Aorta (tissue), 5 donors: ENCODE results near the gene UAP1L1. TPM values are rescaled to one million over a fixed set of nuclear protein-coding genes. Genes with fewer than 3 reads are reported as not detected.
A peak's percentile ranks its signal among the peaks of the same experiment; 100 is the strongest.
"Not testable (repeated sequence)": the region's sequence is repeated elsewhere in the genome, so short reads cannot be mapped to it uniquely, and the experiment has no call there.

Experiments used
- ATAC-seq: fragments of 200-7000 bp; cut with Tn5 transposase; one replicate; pipeline ENCODE4 v1.9.1; 2022; ENCODE audit warnings: moderate library complexity; ENCODE audit not compliant: low FRiP score
- DNase-seq, 2 donors: peaks; one replicate each; pipeline ENCODE4 v3.0.0-alpha.2; 2020
- H3K27ac ChIP-seq, 2 donors: one replicate each; pipeline ENCODE4 v1.5.1; 2013; ENCODE audit warnings: low read length in 2 of 2, mild to moderate bottlenecking in 2 of 2, moderate library complexity in 2 of 2, control low read depth in 1 of 2, inconsistent platforms in 1 of 2, low read depth in 1 of 2
- H3K27me3 ChIP-seq, 2 donors: one replicate each; pipeline ENCODE4 v1.6.1; 2013; ENCODE audit warnings: control low read depth in 1 of 2, low read length in 1 of 2, mild to moderate bottlenecking in 1 of 2, moderate library complexity in 1 of 2; ENCODE audit not compliant: insufficient read depth in 2 of 2, control insufficient read depth in 1 of 2
- H3K36me3 ChIP-seq, 2 donors: one replicate each; pipeline ENCODE4 v1.6.1; 2013; ENCODE audit warnings: control low read depth in 1 of 2, low read length in 1 of 2, mild to moderate bottlenecking in 1 of 2; ENCODE audit not compliant: insufficient read depth in 2 of 2, control insufficient read depth in 1 of 2
- H3K4me1 ChIP-seq, 2 donors: one replicate each; pipeline ENCODE4 v1.6.1; 2013; ENCODE audit warnings: low read length in 2 of 2, control low read depth in 1 of 2, mild to moderate bottlenecking in 1 of 2, moderate library complexity in 1 of 2; ENCODE audit not compliant: insufficient read depth in 2 of 2, control insufficient read depth in 1 of 2
- H3K4me3 ChIP-seq, 2 donors: one replicate each; pipeline ENCODE4 v1.5.1; 2013; ENCODE audit warnings: low read length in 2 of 2, control low read depth in 1 of 2, mild to moderate bottlenecking in 1 of 2
- H3K9me3 ChIP-seq: one replicate; pipeline ENCODE4 v1.6.1; 2013; ENCODE audit warnings: mild to moderate bottlenecking, low read length; ENCODE audit not compliant: control insufficient read depth
- WGBS, 2 donors: extraction: QIAGEN DNeasy Blood & Tissue Kit; methylation state at CpG; one replicate each; pipeline ENCODE4 v1.1.7; 2013; 5-methylcytosine and 5-hydroxymethylcytosine counted together
- intact Hi-C, 2 donors: fragments of 100-400 bp; cut with DNase I; formaldehyde crosslinking; loops; one replicate each; pipeline versions ENCODE4 v1.14.2 to v1.15.0; 2022
- polyA plus RNA-seq, 2 donors: library from polyadenylated mRNA; stranded (reverse); fragments of 200-250 nt; gene quantifications; one replicate each; pipeline ENCODE4 v1.2.3, GENCODE V29; 2013
- total RNA-seq, 2 donors: library from RNA; stranded (reverse); fragmentation: NEBNext Ultra II Directional; extraction: Animal tissue kit (Norgen Biotek cat#: 25700); gene quantifications; one replicate each; pipeline ENCODE4 v1.2.1, GENCODE V29; 2021
- donor health status: healthy with polysubstance abuse.
- donor health status: Bipolar disorder and iron deficiency.
- donor health status: DM: no; HTN: no; CAD: no.
- donor health status: DM: no; HTN: no; CAD: no.
- donor health status: DM: yes; HTN: yes; CAD: no.

Gene UAP1L1
- total and polyA plus RNA-seq, 4 donors, result 4.1 to 20.6 (median 10.5) TPM

DNA sequence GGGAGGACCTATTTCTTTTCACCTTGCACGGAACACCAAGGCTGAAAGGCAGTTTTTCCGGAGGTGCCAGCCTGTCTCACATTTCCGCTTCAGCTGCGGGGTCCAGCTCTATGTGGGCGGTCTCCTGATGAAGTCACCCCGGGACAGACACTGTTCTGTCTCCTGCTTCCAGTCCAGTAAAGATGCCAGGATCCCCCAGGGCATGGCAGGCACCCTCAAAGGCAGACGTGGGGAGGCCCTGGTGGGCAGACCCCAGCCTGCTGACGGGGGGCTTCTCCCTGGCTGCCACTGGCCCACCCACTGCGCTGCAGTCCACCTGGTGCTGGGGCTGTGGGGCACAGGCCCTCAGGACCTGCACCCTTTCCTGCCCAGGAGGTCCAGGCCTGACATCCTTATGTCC, 14.5 kb upstream of the UAP1L1 start:
- not testable (repeated sequence) for ATAC-seq

DNA sequence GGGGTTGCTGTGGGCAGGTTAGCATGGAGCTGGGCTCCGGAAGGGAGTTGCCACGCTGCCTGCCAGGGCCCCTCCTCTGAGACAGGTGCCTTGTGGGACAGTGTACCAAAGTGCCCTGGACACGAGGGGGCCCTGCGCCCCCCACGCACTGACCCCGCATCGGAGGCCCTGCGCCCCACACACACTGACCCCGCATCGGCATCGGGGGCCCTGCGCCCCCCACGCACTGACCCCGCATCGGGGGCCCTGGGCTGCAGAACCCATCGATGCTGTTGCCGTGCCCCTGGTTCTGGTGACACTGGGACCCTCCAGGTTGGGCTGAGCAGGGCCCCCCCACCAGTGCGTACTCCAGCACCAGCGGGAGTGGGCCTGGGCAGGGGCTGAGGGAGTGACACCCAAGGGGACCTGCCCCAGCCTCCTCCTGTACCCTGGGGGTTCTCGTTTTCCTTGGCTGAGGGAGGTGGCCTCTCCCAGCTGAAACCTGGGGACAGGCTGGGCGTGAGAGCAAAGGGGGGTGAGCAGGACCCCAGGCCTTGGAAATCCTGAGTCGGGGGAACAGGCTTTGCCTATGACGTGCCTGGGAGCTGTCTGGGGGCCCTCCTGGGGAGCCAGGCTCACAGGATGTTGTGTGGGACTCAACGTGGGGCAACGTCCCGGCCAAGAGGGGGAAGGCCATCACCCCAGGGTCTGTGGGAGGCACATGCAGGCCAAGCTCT, 13.8 kb upstream of the UAP1L1 start:
- H3K27ac ChIP-seq, result no peak overlapping the region
- WGBS, 2 donors, result 83 to 92% methylated on average over 23 to 26 of the region's 26 CpGs
- intact Hi-C loops, result loop anchor here (10.0 kb wide), 1 partner anchor 279 kb away; no protein-coding TSS in a partner anchor
- H3K9me3 ChIP-seq, result no peaks in the 10 kb centered on the region
- H3K4me3 ChIP-seq, result no peak overlapping the region
- no peaks in the 10 kb centered on the region for H3K36me3 ChIP-seq
- H3K4me1 ChIP-seq, result no peaks in the 10 kb centered on the region
- DNase-seq, result no peak
- ATAC-seq, result no peak
- H3K27me3 ChIP-seq, result no peaks in the 10 kb centered on the region

More for the DNA sequence above, 14.5 kb upstream of the UAP1L1 start:
- not testable (repeated sequence) for DNase-seq, H3K9me3 ChIP-seq, H3K27ac ChIP-seq, H3K27me3 ChIP-seq, H3K36me3 ChIP-seq, H3K4me3 ChIP-seq, H3K4me1 ChIP-seq
- intact Hi-C loops, result loop anchor here (10.0 kb wide), 1 partner anchor 278 kb away; no protein-coding TSS in a partner anchor
- 93 to 97% methylated on average over 4 to 9 of the region's 9 CpGs for WGBS, 2 donors

DNA sequence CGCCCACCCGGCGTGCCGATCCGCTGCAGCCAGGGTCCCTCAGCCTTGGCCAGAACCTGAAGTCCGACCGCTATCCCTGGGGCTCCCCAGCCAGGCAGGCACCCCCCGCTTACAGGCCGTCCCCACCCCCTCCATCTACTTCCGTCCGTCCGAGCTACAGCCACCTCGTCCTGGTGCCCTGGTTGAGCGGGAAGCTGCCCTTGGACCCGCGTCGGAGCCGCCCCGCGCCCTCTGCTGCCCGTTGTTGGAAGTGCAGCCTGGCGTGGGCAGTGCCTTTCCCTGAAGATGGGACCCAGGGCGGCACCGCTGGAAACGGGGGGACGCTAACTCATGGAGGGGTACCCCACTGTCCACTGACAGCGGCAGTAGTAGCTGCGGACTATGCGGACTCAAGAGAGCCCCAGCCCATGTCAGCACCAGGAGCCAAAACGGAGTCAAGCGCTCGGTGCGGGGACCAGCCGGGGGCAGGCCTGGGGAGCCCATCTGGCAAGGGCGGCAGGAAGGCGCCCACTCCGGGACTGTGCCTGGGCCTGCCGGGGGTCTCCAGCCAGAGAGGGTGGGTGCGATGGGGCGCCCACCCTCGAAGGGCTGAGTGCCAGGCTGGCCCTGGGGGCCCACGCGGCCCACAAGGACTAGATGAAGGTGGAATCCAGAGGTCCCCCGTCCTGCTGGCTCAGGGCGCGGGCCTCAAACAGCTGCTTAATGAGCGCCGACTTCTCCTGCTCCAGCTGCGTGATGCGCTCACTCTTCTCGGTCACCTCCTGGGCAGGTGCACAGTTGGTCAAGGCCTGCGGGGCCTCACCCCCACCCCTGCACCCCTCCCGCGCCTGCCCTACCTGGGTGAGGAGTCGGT, 13.1 kb upstream of the UAP1L1 start:
- Histone ChIP-seq H3K36me3 (no peaks in the 10 kb centered on the region), H3K9me3 (no peaks in the 10 kb centered on the region), H3K4me1 (no peaks in the 10 kb centered on the region), H3K27ac (no peak overlapping the region), H3K4me3 (no peak overlapping the region), H3K27me3 (no peaks in the 10 kb centered on the region)
- WGBS, 2 donors, result 45 to 49% methylated on average over 49 to 55 of the region's 55 CpGs
- ATAC-seq, result peak; percentile 80
- DNase-seq, result peak in 1 of 2 donors; percentile 91
- intact Hi-C loops, result loop anchor here (10.0 kb wide), 1 partner anchor 279 kb away; no protein-coding TSS in a partner anchor

DNA sequence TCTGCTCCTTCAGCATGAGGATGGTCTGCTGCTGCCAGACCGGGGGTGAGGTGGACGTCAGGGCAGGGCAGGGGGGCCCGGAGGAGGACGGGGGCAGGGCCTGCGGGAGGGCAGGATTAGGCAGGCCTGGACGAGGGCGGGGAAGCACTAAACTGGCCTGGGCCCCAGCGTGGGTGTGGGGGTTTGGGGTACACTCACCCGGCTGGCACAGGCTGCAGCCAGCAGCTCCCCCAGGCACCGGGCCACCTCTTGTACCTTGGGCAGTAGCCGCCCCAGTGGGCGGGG, 12.5 kb upstream of the UAP1L1 start:
- 81 to 89% methylated on average over 11 to 12 of the region's 12 CpGs for WGBS, 2 donors
- Histone ChIP-seq H3K4me3 (no peak overlapping the region), H3K27ac (no peak overlapping the region), H3K36me3 (no peaks in the 10 kb centered on the region), H3K4me1 (no peaks in the 10 kb centered on the region), H3K27me3 (no peaks in the 10 kb centered on the region), H3K9me3 (no peaks in the 10 kb centered on the region)
- ATAC-seq (no peak), DNase-seq (no peak)
- intact Hi-C loops, result loop anchor here (10.0 kb wide), 1 partner anchor 280 kb away; no protein-coding TSS in a partner anchor

DNA sequence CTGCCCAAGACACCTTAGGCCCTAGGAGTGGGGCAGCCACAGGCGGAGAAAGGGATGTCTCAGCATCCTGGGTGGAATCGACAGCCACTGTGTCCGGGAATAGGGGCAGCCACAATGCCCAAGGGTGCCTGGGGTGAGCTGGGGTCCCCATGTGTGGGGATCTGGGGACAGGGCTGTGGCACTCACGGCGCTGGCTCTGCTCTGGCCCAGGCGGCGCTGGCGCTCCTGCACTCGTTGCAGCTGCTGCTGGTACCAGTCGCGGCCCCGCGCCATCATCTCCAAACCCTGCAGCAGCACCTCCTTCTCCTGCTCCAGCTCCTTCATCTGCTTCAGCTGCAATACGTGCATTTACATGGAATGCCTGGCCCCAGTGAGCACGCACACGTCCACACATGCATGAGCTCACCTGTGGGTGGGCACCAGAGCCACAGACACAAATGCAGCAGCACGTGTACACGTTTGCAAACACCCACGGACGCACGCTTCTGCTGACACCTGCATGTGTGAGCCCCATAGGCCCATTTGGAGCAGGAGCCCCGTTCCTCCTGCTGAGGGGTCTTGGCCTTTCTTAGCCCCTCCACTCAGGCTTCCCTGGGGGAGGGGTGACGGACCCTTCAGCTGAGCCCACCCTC, 11.9 kb upstream of the UAP1L1 start:
- H3K27ac ChIP-seq, result no peak overlapping the region
- intact Hi-C loops, result loop anchor here (10.0 kb wide), 1 partner anchor 281 kb away; no protein-coding TSS in a partner anchor
- ATAC-seq, result no peak
- DNase-seq, result no peak
- H3K4me1 ChIP-seq, result no peaks in the 10 kb centered on the region
- WGBS, 2 donors, result 93 to 94% methylated on average over 23 of the region's 23 CpGs
- H3K27me3 ChIP-seq, result no peaks in the 10 kb centered on the region
- H3K36me3 ChIP-seq, result no peaks in the 10 kb centered on the region
- no peaks in the 10 kb centered on the region for H3K9me3 ChIP-seq
- no peak overlapping the region for H3K4me3 ChIP-seq

DNA sequence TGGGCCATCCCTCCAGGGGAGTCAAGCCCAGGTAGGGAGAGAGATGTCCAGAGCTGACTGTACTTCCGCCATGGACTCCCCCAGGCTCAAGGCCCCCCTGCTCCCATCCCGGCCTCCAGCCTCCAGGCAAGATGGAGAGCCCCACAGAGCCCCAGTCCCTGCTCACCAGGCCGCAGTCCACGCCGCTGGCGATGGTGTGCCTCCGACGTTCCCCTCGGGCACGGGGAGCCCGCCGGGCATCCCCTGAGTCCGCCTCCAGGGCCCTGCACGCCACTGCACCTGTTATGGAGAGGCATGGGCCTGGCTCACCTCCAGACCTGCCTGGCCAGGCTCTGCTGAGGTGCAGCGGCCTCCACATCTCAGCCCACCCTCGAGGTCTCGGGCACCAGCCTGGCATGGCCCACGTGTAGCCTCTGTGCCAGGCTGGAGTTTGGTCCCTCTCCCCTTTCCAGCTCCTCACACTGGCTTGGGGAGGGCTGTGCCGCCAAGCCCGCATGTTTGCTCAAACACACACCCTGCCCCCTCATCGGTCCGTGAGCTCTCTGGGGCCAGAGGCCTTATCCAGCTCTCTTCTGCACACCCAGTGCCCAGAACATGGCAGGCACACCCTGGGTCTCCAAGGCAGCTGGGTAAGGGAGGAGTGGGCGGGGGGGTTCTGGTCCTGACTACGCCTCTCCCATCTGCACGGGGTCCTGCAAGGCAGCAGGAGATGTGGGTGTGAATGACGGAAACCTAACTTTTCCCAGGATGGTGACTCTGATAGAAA, 11.0 kb upstream of the UAP1L1 start:
- no peak overlapping the region for H3K4me3 ChIP-seq
- no peak for ATAC-seq
- intact Hi-C loops, result loop anchor here (10.0 kb wide), 1 partner anchor 281 kb away; no protein-coding TSS in a partner anchor
- H3K36me3 ChIP-seq, result no peaks in the 10 kb centered on the region
- H3K27ac ChIP-seq, result no peak overlapping the region
- WGBS, 2 donors, result 90% methylated on average over 26 of the region's 26 CpGs
- no peaks in the 10 kb centered on the region for H3K4me1 ChIP-seq
- no peak for DNase-seq
- no peaks in the 10 kb centered on the region for H3K9me3 ChIP-seq
- H3K27me3 ChIP-seq, result no peaks in the 10 kb centered on the region

DNA sequence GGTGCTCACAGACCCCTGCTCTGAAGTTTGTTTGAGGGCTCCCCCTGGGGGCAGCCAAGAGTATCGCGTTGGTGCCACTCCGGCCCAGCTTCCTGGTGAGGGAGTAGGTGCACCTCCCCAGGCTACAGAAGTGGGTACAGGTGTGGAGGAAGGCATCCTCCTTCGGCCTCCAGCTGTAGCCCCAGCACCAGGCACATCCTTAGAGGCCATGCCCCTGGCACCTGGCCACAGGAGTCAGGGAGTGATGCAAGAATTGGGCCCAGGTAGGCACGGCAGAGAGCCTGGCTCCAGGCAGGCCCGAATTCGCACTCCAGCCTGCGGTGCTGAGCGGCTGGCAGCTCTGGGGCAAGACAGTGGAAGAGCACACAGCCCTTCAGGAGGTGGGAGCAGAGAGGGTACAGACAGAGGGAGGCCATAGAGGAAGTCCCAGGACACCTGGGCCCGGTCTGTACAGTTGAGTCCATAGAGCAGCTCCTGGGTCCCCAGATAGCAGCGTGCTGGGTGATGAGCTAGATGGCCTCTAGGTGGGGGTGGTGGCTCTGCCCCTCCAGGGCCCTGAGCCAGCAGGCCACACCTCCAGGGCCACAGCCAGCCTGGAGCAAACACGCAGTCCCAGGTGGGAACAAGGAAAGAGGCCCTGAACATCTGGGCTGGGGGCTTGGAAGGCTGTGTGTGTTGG, 9.3 kb upstream of the UAP1L1 start:
- Histone ChIP-seq H3K27ac (no peak overlapping the region), H3K36me3 (no peaks in the 10 kb centered on the region), H3K4me1 (no peaks in the 10 kb centered on the region), H3K27me3 (no peaks in the 10 kb centered on the region), H3K9me3 (no peaks in the 10 kb centered on the region), H3K4me3 (no peak overlapping the region)
- DNase-seq (peak; percentile 84 to 90), ATAC-seq (no peak)
- 60 to 62% methylated on average over 12 of the region's 12 CpGs for WGBS, 2 donors
- intact Hi-C loops, result loop anchor here (10.0 kb wide), 1 partner anchor 283 kb away; no protein-coding TSS in a partner anchor
